Smooth muscle cell (in vitro differentiated cells): Measurements from ENCODE around the gene MON1A. TPM values are rescaled to one million over a fixed set of nuclear protein-coding genes. Genes with fewer than 3 reads are reported as not detected.

ENCODE experiments used
- DNase-seq: peaks from one replicate; lab custom pipeline; 2025; ENCODE audit not compliant: unreplicated experiment; lab: John Stamatoyannopoulos, UW
- H2AFZ ChIP-seq: fragments of 200-600 bp; sonication (generic); 2 replicates; pipeline ENCODE4 v1.6.0; 2016; ENCODE audit warnings: antibody characterized with exemption, low read depth, mild to moderate bottlenecking
- H3F3A ChIP-seq: fragments of 200-600 bp; sonication (generic); 2 replicates; pipeline ENCODE4 v1.6.0; 2017; ENCODE audit warnings: antibody characterized with exemption, low read depth
- H3K27ac ChIP-seq: fragments of 200-600 bp; sonication (generic); 2 replicates; pipeline ENCODE4 v1.5.1; 2016; ENCODE audit warnings: low read depth, mild to moderate bottlenecking
- H3K27me3 ChIP-seq: fragments of 200-600 bp; sonication (generic); 2 replicates; pipeline ENCODE4 v1.6.1; 2016; ENCODE audit warnings: low read depth, mild to moderate bottlenecking
- H3K36me3 ChIP-seq: fragments of 200-600 bp; sonication (generic); 2 replicates; pipeline ENCODE4 v1.5.1; 2016; ENCODE audit warnings: low read depth
- H3K4me1 ChIP-seq: fragments of 200-600 bp; sonication (generic); 2 replicates; pipeline ENCODE4 v1.5.1; 2016; ENCODE audit warnings: low read depth
- H3K4me2 ChIP-seq: fragments of 200-600 bp; sonication (generic); 2 replicates; pipeline ENCODE4 v1.6.0; 2016; ENCODE audit warnings: mild to moderate bottlenecking
- H3K4me3 ChIP-seq: fragments of 200-600 bp; sonication (generic); 2 replicates; pipeline ENCODE4 v1.5.1; 2016; ENCODE audit warnings: mild to moderate bottlenecking
- H3K79me2 ChIP-seq: fragments of 200-600 bp; sonication (generic); 2 replicates; pipeline ENCODE4 v1.6.0; 2016; ENCODE audit warnings: low read depth, mild to moderate bottlenecking
- H3K9ac ChIP-seq: fragments of 200-600 bp; sonication (generic); 2 replicates; pipeline ENCODE4 v1.6.0; 2016; ENCODE audit warnings: low read depth
- H3K9me3 ChIP-seq: fragments of 200-600 bp; sonication (generic); replicated peaks from 2 replicates; pipeline ENCODE4 v1.5.1; 2016; ENCODE audit warnings: low read depth
- H4K20me1 ChIP-seq: fragments of 200-600 bp; sonication (generic); 2 replicates; pipeline ENCODE4 v1.6.0; 2016; ENCODE audit warnings: low read depth
- whole genome bisulfite sequencing: methylation state at CpG from one replicate; pipeline ENCODE4 v1.1.7; 2016; ENCODE audit warnings: low lambda C conversion rate; 5-methylcytosine and 5-hydroxymethylcytosine counted together
- polyA plus RNA-seq: library from polyadenylated mRNA; unstranded; fragments of >200 nt; fragmentation: Nextera tagmentation; extraction: Ambion mirVana; gene quantifications from 2 replicates; pipeline ENCODE4 v1.2.1, GENCODE V29; 2016
- total RNA-seq: library from RNA; depleted of rRNA; stranded (reverse); fragments of >200 nt; gene quantifications from 2 replicates; pipeline ENCODE4 v1.2.3, GENCODE V29; 2014
- TF ChIP-seq, protein P1 (sequence below): fragments of 200-600 bp; sonication (generic); IDR thresholded peaks from 2 replicates; pipeline ENCODE4 v1.5.1; 2017; ENCODE audit warnings: borderline replicate concordance, mild to moderate bottlenecking, antibody characterized with exemption; ENCODE audit not compliant: insufficient read depth, poor library complexity, severe bottlenecking

Gene MON1A, protein sequence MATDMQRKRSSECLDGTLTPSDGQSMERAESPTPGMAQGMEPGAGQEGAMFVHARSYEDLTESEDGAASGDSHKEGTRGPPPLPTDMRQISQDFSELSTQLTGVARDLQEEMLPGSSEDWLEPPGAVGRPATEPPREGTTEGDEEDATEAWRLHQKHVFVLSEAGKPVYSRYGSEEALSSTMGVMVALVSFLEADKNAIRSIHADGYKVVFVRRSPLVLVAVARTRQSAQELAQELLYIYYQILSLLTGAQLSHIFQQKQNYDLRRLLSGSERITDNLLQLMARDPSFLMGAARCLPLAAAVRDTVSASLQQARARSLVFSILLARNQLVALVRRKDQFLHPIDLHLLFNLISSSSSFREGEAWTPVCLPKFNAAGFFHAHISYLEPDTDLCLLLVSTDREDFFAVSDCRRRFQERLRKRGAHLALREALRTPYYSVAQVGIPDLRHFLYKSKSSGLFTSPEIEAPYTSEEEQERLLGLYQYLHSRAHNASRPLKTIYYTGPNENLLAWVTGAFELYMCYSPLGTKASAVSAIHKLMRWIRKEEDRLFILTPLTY
- total RNA-seq (4.1 and 9.0 TPM in 2 replicates), polyA plus RNA-seq (8.3 and 9.8 TPM in 2 replicates)

- H3K9ac ChIP-seq = peak within 1 kb of the TSS; percentile 34
- no peaks in the 10 kb centered on the region for H3K9me3 ChIP-seq
- no peaks in the 10 kb centered on the region for H4K20me1 ChIP-seq
- no peaks in the 10 kb centered on the region for H3K79me2 ChIP-seq
- H3F3A ChIP-seq = no peaks in the 10 kb centered on the region
- H3K4me3 ChIP-seq = peak within 1 kb of the TSS; percentile 72
- DNase-seq = peak; percentile 88
- peaks cover 14% of the 10 kb centered on the region for H3K4me1 ChIP-seq
- 2% methylated on average over 44 of the region's 56 CpGs for WGBS
- peak within 1 kb of the TSS; percentile 95 for H2AFZ ChIP-seq
- H3K36me3 ChIP-seq = no peaks in the 10 kb centered on the region
- TF ChIP-seq, protein P1, sequence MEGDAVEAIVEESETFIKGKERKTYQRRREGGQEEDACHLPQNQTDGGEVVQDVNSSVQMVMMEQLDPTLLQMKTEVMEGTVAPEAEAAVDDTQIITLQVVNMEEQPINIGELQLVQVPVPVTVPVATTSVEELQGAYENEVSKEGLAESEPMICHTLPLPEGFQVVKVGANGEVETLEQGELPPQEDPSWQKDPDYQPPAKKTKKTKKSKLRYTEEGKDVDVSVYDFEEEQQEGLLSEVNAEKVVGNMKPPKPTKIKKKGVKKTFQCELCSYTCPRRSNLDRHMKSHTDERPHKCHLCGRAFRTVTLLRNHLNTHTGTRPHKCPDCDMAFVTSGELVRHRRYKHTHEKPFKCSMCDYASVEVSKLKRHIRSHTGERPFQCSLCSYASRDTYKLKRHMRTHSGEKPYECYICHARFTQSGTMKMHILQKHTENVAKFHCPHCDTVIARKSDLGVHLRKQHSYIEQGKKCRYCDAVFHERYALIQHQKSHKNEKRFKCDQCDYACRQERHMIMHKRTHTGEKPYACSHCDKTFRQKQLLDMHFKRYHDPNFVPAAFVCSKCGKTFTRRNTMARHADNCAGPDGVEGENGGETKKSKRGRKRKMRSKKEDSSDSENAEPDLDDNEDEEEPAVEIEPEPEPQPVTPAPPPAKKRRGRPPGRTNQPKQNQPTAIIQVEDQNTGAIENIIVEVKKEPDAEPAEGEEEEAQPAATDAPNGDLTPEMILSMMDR = peak; percentile 31
- peak within 1 kb of the TSS; percentile 89 for H3K4me2 ChIP-seq
- H3K27ac ChIP-seq = peak within 1 kb of the TSS; percentile 54
- no peaks in the 10 kb centered on the region for H3K27me3 ChIP-seq
These were observed at the start of gene MON1A for GRCh38 chr3:49929291-49930167. MON1A (minus strand) TSS chr3:49929811; CDS start chr3:49913346, 16,465 bp downstream.

DNA sequence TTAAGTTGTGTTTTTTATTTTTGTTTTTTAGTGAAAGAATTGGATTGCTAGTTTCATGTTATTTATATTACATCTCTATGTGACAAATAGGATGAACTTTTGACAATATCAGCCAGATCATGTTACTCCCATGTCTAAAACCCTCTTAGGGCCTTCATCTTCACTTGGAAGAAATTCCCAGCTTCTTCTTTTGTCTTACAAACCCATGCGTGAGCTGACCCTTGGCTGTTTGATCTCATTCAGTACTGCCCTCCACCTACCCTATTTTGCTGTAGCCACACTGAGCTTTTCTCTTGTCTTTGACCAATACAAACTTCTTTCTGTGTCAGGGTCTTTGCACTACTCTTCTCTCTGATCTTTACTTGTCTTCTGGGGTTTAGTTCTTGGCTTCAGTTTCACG is 47.3 kb upstream of the MON1A start:
- no peak overlapping the region for H3K4me2 ChIP-seq
- TF ChIP-seq, protein P1 = no peak
- H3K9me3 ChIP-seq = no peaks in the 10 kb centered on the region
- H3F3A ChIP-seq = no peaks in the 10 kb centered on the region
- H2AFZ ChIP-seq = no peak overlapping the region
- no peak for DNase-seq
- H3K36me3 ChIP-seq = peaks cover 8% of the 10 kb centered on the region
- peaks cover 37% of the 10 kb centered on the region for H4K20me1 ChIP-seq
- H3K27ac ChIP-seq = no peak overlapping the region
- no peaks in the 10 kb centered on the region for H3K27me3 ChIP-seq
- H3K4me1 ChIP-seq = no peaks in the 10 kb centered on the region
- H3K4me3 ChIP-seq = no peak overlapping the region
- H3K9ac ChIP-seq = no peak overlapping the region
- 98% methylated on average over 2 of the region's 2 CpGs for WGBS
- H3K79me2 ChIP-seq = peaks cover 36% of the 10 kb centered on the region

DNA sequence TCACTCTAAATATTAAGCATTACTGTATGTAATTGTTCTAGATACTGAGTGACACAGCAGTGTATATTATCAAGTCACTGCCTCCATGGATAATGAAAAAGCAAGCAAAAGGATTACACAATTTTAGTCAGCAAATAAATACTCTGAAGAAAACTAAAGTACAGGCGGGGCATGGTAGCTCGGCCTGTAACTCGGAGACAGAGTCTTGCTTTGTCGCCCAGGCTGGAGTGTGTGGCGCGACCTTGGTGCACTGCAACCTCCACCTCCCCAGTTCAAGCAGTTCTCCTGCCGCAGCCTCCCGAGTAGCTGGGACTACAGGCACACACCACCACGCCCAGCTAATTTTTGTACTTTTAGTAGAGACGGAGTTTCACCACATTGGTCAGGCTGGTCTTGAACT is 43.0 kb upstream of the MON1A start:
- Histone ChIP-seq H4K20me1 (peaks cover 47% of the 10 kb centered on the region), H3K4me2 (no peak overlapping the region), H3K9me3 (no peaks in the 10 kb centered on the region), H3K4me1 (no peaks in the 10 kb centered on the region), H3K4me3 (no peak overlapping the region), H3F3A (no peaks in the 10 kb centered on the region), H3K36me3 (peaks cover 4% of the 10 kb centered on the region), H3K9ac (no peak overlapping the region), H3K27me3 (no peaks in the 10 kb centered on the region), H2AFZ (no peak overlapping the region), H3K79me2 (peaks cover 32% of the 10 kb centered on the region), H3K27ac (no peak overlapping the region)
- no peak for DNase-seq
- TF ChIP-seq, protein P1 = no peak
- 97% methylated on average over 10 of the region's 10 CpGs for WGBS
